Uterus (tissue), 4 donors: ENCODE measurements around the gene MXD4. TPM values are rescaled to one million over a fixed set of nuclear protein-coding genes. Genes with fewer than 3 reads are reported as not detected.

Experiments
- DNase-seq, 2 donors: peaks; one replicate each; pipeline ENCODE4 v3.0.0-alpha.2; 2019 to 2020
- H3K27ac ChIP-seq, 2 donors: fragments of 200-600 bp; sonication (generic); 1 replicate in 1 of 2; 2 replicates in 1 of 2; pipeline ENCODE4 v1.5.1; 2016 to 2018
- H3K27me3 ChIP-seq, 2 donors: fragments of 200-600 bp; sonication (generic); one replicate each; pipeline ENCODE4 v1.5.1; 2018 to 2019; ENCODE audit warnings: control low read depth in 1 of 2
- H3K36me3 ChIP-seq, 2 donors: fragments of 200-600 bp; sonication (generic); one replicate each; pipeline ENCODE4 v1.5.1; 2019; ENCODE audit warnings: control low read depth in 1 of 2
- H3K4me1 ChIP-seq, 2 donors: fragments of 200-600 bp; sonication (generic); one replicate each; pipeline ENCODE4 v1.5.1; 2018 to 2019; ENCODE audit warnings: control low read depth in 1 of 2
- H3K4me3 ChIP-seq, 2 donors: fragments of 200-600 bp; sonication (generic); 1 replicate in 1 of 2; 2 replicates in 1 of 2; pipeline ENCODE4 v1.5.1; 2018 to 2019; ENCODE audit warnings: mild to moderate bottlenecking in 1 of 2
- H3K9me3 ChIP-seq, 2 donors: fragments of 200-600 bp; sonication (generic); one replicate each; pipeline ENCODE4 v1.5.1; 2019; ENCODE audit warnings: control low read depth in 1 of 2
- CTCF ChIP-seq, 4 experiments: fragments of 200-600 bp in 2 of 4; fragments of 450-650 bp in 2 of 4; sonication (generic) in 2 of 4; IDR thresholded peaks; one replicate each; pipeline ENCODE4 v1.5.1; 2016 to 2019; ENCODE audit warnings: antibody characterized with exemption in 4 of 4, mild to moderate bottlenecking in 2 of 4, moderate library complexity in 1 of 4
- POLR2A ChIP-seq, 2 donors: fragments of 450-650 bp; IDR thresholded peaks; one replicate each; pipeline ENCODE4 v1.6.1; 2016; ENCODE audit warnings: antibody characterized with exemption in 2 of 2, mild to moderate bottlenecking in 1 of 2, moderate library complexity in 1 of 2
- intact Hi-C: fragments of 100-400 bp; cut with DNase I; formaldehyde crosslinking; loops from one replicate; pipeline ENCODE4 v1.15.1; 2023; ENCODE audit warnings: low total_unique reads
- total RNA-seq, 4 donors: library from RNA; depleted of rRNA in 3 of 4; stranded (reverse); fragments of >200 nt in 3 of 4; gene quantifications; one replicate each; pipeline versions ENCODE4 v1.1.0 to v1.2.4, GENCODE V29; 2014 to 2023
- donor health status: DM: yes; HTN: yes; CAD: no.

The MXD4 gene
- total RNA-seq, 4 donors from 2014 or later = 15.4 to 53.1 (median 31.8) TPM

DNA sequence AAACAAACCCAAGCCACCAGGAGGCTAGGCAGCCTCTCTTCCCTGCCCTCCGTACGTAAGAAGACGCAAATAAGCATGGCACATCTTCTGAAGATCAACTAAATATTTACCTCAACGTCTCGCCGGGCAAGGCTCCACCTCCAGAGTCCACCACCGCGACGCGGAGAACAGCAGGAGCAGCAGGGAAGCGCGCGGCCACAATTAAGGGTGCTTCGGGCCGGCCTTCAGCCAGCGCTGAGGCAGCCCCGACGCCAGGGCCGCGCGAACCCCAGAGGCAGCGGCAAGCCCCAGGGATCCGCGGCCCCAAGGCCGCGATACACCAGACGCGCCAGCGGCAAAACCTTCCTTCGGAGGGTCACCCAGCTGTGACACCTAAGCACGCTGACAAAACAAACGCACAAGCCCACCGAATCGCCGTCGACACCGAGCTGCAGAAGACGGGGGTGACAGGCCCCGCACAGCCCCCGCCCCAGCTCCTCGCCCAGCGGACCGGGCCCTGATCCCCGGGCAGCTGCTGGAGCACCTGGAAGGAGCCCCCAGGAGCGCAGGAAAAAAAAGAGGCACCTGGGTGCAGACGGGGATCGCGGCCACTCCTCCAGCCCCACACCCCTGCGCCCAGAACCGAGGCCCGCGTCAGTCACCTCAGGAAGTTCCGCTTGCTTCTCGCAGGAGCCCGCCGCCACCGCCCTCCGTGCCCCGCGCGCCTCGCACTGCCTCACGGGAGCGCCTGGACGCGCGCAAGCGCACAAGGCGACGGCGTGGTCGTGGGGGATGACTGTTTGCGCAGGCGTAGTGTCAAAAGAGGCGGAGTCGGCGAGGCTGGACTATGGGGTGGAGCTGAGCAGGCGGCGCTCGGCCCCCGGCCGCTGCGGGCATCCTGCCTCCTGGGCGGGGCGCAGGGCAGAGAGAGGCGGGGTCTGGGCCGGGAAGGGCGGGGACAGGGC is 20.2 kb downstream of the MXD4 start, which contains the start of the genes HAUS3 and POLN:
HAUS3 (minus strand) TSS at position 712 of the 944 bp plus-strand sequence. CDS start 1,175 bp downstream, outside the sequence.
POLN (minus strand) TSS at position 712 of the 944 bp plus-strand sequence. CDS start 12,890 bp downstream, outside the sequence.
- Histone ChIP-seq H3K4me1 (peaks cover 8 to 12% of the 10 kb centered on the region in 2 donors), H3K27ac (peak within 1 kb of the TSS; percentile 57 to 77), H3K9me3 (no peaks in the 10 kb centered on the region), H3K4me3 (peak within 1 kb of the TSS; percentile 80 to 87), H3K36me3 (no peaks in the 10 kb centered on the region), H3K27me3 (no peaks in the 10 kb centered on the region)
- DNase-seq = peak; percentile 98 to 99
- intact Hi-C loops = no loop called here
- TF ChIP-seq POLR2A (IDR thresholded peaks at IDR 0.05) = peak; percentile 69 to 83
- TF ChIP-seq CTCF (IDR thresholded peaks at IDR 0.05) = peak in 1 of 4 experiments; percentile 38

- Histone ChIP-seq H3K27ac (peak overlapping the region; percentile 57 to 77), H3K9me3 (no peaks in the 10 kb centered on the region)
Measured at GRCh38 chr4:2241003-2241402, 20.9 kb downstream of the MXD4 start.

DNA sequence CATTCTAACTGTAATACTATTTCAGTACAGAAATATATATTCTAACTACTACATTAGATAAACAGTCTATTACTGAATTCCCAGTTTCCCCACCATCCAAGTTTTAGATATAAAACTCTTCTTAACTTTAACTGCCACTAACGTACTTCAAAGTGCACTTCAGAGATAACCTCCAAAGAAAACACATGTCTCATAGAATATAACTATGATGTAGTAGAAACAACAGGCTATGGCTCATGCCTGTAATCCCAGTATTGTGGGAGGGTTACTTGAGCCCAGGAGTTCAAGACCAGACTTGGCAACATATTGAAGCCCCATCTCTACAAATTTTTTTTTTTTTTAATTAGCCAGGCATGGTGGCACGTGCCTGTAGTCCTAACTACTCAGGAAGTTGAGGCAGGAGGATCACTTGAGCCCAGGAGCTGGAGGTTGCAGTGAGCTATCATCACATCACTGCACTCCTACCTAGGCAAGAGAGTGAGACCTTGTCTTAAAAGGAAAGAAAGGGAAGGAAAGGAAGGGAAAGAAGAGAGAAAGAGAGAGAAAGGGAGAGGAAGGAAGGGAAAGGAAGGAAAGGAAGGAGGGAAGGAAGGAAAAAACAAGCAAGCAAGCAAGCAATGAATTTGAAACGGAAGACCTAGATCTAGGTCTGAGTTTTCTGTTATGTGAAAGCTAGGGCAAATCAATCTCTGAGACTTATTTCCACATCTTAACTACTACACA is 24.8 kb downstream of the MXD4 start:
- Histone ChIP-seq H3K27me3 (no peaks in the 10 kb centered on the region), H3K4me3 (no peak overlapping the region), H3K4me1 (peaks cover 8 to 12% of the 10 kb centered on the region in 2 donors), H3K27ac (no peak overlapping the region), H3K36me3 (no peaks in the 10 kb centered on the region), H3K9me3 (no peaks in the 10 kb centered on the region)
- TF ChIP-seq POLR2A (IDR thresholded peaks at IDR 0.05) = no peak
- TF ChIP-seq CTCF (IDR thresholded peaks at IDR 0.05) = no peak
- no peak for DNase-seq
- intact Hi-C loops = no loop called here

More at GRCh38 chr4:2241003-2241402, 20.9 kb downstream of the MXD4 start:
- Histone ChIP-seq H3K4me3 (peak overlapping the region; percentile 80 to 87), H3K27me3 (no peaks in the 10 kb centered on the region), H3K36me3 (no peaks in the 10 kb centered on the region), H3K4me1 (peaks cover 8 to 12% of the 10 kb centered on the region in 2 donors)
- DNase-seq = no peak
- intact Hi-C loops = no loop called here
- TF ChIP-seq CTCF (IDR thresholded peaks at IDR 0.05) (no peak), POLR2A (IDR thresholded peaks at IDR 0.05) (no peak)

DNA sequence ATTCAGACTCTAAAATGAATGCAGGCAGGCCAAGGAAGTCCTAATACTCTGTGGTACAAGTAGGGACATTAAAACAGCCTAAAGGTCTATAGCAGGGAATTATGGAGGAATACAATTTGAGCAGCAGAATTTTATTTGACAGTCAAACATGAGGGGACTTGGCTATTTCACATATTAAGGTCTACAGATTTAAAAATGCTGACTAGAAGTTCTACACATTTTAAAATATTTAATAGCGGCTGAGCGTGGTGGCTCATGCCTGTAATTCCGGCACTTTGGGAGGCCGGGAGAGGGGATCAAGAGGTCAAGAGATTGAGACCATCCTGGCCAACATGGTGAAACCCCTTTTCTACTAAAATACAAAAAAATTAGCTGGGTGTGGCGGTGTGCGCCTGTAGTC is 30.8 kb downstream of the MXD4 start:
- H3K27me3 ChIP-seq = no peaks in the 10 kb centered on the region
- H3K9me3 ChIP-seq = no peaks in the 10 kb centered on the region
- no peak for TF ChIP-seq CTCF (IDR thresholded peaks at IDR 0.05)
- no peak for TF ChIP-seq POLR2A (IDR thresholded peaks at IDR 0.05)
- H3K36me3 ChIP-seq = no peaks in the 10 kb centered on the region
- H3K27ac ChIP-seq = no peak overlapping the region
- intact Hi-C loops = no loop called here
- H3K4me1 ChIP-seq = no peaks in the 10 kb centered on the region
- DNase-seq = no peak
- no peak overlapping the region for H3K4me3 ChIP-seq
